Measurements from ENCODE around the gene PPP6R2.
"Not testable (repeated sequence)": the region's sequence is repeated elsewhere in the genome, so short reads cannot be mapped to it uniquely, and the experiment has no call there.

Gene PPP6R2

DNA sequence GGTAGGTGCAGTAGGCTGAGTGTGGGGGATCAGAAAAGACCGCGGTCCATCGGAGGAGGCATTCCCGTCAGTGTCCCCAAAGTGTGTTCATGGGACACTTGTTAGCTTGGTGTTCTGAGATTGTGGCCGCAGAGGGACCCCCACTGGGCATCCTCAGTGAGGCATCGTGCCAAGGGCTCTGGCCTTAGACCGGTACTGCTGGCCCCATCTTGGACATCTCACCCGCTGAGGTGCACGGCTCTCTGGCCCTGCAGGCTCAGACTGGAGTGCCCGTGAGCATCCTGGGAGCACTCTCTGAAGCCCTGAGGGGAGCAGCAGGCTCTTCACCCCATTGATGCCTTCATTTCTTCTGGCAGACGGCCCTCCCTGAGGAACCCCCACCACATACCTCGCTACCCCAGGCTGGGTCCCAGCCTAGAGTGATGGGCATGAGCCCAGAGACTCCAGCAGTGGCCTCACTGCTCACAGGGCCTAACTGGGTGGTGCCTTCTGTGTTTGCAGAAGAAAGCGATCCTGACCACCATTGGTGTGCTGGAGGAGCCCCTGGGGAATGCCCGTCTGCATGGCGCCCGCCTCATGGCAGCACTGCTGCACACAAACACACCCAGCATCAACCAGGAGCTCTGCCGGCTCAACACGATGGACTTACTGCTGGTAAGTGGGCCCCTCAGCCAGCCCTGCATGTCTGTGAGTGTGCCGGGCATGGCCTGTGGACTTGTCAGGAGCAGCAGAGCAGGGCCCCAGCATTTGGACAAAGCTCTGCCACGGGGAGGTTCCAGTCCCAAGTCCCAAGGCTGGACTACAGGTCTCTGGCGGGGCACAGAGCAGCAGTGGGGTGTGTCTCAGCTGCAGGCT is 80.1 kb downstream of the PPP6R2 start:
- no peaks in the 10 kb centered on the region for H3K9me3 ChIP-seq (ENCODE audit: severe bottlenecking)
- DNase-seq (ENCODE audit: low spot score) (peak; percentile 39), ATAC-seq (ENCODE audit: low read depth) (no peak)
- peaks cover 53% of the 10 kb centered on the region for H3K36me3 ChIP-seq (ENCODE audit: low read depth)
- no peaks in the 10 kb centered on the region for H3K4me1 ChIP-seq (ENCODE audit: insufficient read depth, poor library complexity, severe bottlenecking)
- H3K4me3 ChIP-seq (ENCODE audit: severe bottlenecking) = no peak overlapping the region
- H3K27me3 ChIP-seq (ENCODE audit: insufficient read depth, poor library complexity, severe bottlenecking) = no peaks in the 10 kb centered on the region
- TF ChIP-seq, protein P1, sequence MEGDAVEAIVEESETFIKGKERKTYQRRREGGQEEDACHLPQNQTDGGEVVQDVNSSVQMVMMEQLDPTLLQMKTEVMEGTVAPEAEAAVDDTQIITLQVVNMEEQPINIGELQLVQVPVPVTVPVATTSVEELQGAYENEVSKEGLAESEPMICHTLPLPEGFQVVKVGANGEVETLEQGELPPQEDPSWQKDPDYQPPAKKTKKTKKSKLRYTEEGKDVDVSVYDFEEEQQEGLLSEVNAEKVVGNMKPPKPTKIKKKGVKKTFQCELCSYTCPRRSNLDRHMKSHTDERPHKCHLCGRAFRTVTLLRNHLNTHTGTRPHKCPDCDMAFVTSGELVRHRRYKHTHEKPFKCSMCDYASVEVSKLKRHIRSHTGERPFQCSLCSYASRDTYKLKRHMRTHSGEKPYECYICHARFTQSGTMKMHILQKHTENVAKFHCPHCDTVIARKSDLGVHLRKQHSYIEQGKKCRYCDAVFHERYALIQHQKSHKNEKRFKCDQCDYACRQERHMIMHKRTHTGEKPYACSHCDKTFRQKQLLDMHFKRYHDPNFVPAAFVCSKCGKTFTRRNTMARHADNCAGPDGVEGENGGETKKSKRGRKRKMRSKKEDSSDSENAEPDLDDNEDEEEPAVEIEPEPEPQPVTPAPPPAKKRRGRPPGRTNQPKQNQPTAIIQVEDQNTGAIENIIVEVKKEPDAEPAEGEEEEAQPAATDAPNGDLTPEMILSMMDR (IDR thresholded peaks at IDR 0.05; ENCODE audit: poor library complexity, severe bottlenecking) = no peak
- H3K27ac ChIP-seq (ENCODE audit: poor library complexity, severe bottlenecking) = no peak overlapping the region

GRCh38 chr22:50423956-50424355 is 80.8 kb downstream of the PPP6R2 start:
- DNase-seq (ENCODE audit: low spot score) (peak; percentile 55), ATAC-seq (ENCODE audit: low read depth) (no peak)
- Histone ChIP-seq H3K9me3 (ENCODE audit: severe bottlenecking) (no peaks in the 10 kb centered on the region), H3K36me3 (ENCODE audit: low read depth) (peaks cover 55% of the 10 kb centered on the region), H3K27ac (ENCODE audit: poor library complexity, severe bottlenecking) (no peak overlapping the region), H3K4me1 (ENCODE audit: insufficient read depth, poor library complexity, severe bottlenecking) (no peaks in the 10 kb centered on the region), H3K27me3 (ENCODE audit: insufficient read depth, poor library complexity, severe bottlenecking) (no peaks in the 10 kb centered on the region), H3K4me3 (ENCODE audit: severe bottlenecking) (no peak overlapping the region)
- TF ChIP-seq, protein P1 (IDR thresholded peaks at IDR 0.05; ENCODE audit: poor library complexity, severe bottlenecking) = no peak

DNA sequence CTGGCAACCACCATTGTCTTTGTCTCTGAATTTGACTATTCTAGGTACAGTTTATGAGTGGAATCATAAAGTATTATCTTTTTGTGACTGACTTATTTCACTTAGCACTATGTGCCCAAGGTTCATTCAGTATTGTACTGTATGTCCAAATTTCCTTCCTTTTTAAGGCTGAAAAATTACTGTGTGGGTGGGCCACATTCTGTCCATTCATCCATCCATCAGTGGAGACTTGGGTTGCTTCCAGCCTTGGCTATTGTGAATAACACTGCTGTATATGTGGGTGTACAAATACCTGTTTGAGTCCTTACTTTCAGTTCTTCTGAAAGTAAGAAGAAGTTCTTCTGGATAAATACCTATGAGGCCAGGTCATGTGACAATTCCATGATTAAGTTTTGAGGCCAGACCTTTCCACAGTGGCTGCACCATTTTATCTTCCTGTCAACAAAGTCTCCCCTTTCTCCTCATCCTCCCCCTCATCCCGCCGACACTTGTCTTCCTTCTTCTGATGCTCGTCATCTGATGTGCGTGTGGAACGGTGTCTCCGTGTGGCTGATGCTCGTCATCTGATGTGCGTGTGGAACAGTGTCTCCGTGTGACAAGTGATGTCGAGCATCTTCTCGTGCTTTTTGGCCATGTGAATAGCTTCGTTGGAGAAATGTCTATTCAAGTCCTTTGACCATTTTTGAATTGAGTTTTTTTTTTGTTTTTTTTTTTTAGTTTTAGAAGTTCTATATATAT is 82.2 kb downstream of the PPP6R2 start:
- ATAC-seq (ENCODE audit: low read depth) = no peak
- Histone ChIP-seq H3K4me1 (ENCODE audit: insufficient read depth, poor library complexity, severe bottlenecking) (no peaks in the 10 kb centered on the region), H3K27me3 (ENCODE audit: insufficient read depth, poor library complexity, severe bottlenecking) (no peaks in the 10 kb centered on the region), H3K4me3 (ENCODE audit: severe bottlenecking) (no peak overlapping the region), H3K27ac (ENCODE audit: poor library complexity, severe bottlenecking) (no peak overlapping the region), H3K9me3 (ENCODE audit: severe bottlenecking) (no peaks in the 10 kb centered on the region), H3K36me3 (ENCODE audit: low read depth) (peaks cover 63% of the 10 kb centered on the region)
- no peak for DNase-seq (ENCODE audit: low spot score)
- TF ChIP-seq, protein P1 (IDR thresholded peaks at IDR 0.05; ENCODE audit: poor library complexity, severe bottlenecking) = no peak

DNA sequence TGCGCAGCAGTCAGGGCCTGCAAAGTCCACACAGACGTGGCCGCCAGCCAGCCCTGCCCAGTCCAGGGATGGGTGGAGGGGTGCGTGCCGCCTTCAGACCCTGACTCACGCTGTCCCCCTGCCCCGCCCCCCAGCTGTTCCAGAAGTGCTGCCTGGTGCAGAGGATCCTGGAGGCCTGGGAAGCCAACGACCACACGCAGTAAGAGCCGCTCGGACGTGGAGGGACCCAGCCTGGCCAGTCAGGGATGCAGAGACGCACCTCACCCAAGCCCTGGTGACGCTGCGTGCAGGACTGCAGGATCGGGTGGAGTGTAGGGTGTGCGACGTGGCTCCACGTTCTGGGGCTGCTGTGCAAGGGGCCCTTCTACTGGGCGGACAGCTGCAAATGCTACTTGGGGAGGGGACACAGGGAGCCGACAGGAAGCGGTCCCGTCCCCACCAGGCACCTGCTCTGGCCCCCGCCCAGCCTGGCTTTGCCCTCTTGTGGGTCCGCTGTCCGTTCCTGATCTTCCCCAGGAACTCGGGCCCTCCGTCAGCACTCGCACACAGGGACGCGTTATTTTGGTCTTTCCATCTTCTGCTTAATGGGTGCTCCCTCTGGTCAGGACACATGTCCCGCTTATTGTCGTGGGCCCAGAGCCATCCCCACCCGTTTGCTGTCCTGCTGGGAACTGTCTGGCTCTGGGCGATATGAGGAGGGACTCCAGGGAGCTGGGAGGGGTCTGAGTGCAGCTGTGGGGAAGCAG is 89.2 kb downstream of the PPP6R2 start:
- ATAC-seq (ENCODE audit: low read depth) (no peak), DNase-seq (ENCODE audit: low spot score) (peak; percentile 61)
- no peaks in the 10 kb centered on the region for H3K4me1 ChIP-seq (ENCODE audit: insufficient read depth, poor library complexity, severe bottlenecking)
- TF ChIP-seq, protein P1 (IDR thresholded peaks at IDR 0.05; ENCODE audit: poor library complexity, severe bottlenecking) = no peak
- peaks cover 58% of the 10 kb centered on the region for H3K36me3 ChIP-seq (ENCODE audit: low read depth)
- H3K9me3 ChIP-seq (ENCODE audit: severe bottlenecking) = no peaks in the 10 kb centered on the region
- H3K27me3 ChIP-seq (ENCODE audit: insufficient read depth, poor library complexity, severe bottlenecking) = no peaks in the 10 kb centered on the region
- H3K4me3 ChIP-seq (ENCODE audit: severe bottlenecking) = no peak overlapping the region
- no peak overlapping the region for H3K27ac ChIP-seq (ENCODE audit: poor library complexity, severe bottlenecking)

DNA sequence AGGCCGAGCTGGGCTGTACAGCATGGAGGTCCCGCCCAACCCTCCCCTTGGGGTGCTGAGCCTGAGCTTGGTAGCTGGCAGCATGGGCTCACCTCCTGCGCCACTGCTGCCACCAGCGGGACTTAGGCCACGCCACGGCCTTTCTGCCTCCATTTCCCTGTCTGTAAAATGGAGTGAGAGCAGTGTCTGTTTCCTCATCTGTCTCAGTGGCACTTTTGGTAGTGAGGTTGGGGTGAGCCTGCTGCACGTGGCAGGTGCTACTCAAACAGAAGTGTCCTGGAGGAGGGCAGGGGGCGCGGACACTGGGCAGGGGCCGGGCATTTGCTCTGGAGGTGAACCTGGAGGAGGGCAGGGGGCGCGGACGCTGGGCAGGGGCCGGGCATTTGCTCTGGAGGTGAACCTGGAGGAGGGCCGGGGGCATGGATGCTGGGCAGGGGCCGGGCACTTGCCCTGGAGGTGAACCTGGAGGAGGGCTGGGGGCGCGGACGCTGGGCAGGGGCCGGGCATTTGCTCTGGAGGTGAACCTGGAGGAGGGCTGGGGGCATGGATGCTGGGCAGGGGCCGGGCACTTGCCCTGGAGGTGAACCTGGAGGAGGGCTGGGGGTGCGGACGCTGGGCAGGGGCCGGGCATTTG is 89.9 kb downstream of the PPP6R2 start:
- not testable (repeated sequence) for ATAC-seq (ENCODE audit: low read depth); H3K27me3 ChIP-seq (ENCODE audit: insufficient read depth, poor library complexity, severe bottlenecking); H3K4me1 ChIP-seq (ENCODE audit: insufficient read depth, poor library complexity, severe bottlenecking); H3K27ac ChIP-seq (ENCODE audit: poor library complexity, severe bottlenecking); H3K4me3 ChIP-seq (ENCODE audit: severe bottlenecking); H3K9me3 ChIP-seq (ENCODE audit: severe bottlenecking)
- peak; percentile 52 for DNase-seq (ENCODE audit: low spot score)
- H3K36me3 ChIP-seq (ENCODE audit: low read depth) = peaks cover 56% of the 10 kb centered on the region

Measured in RWPE2 (cell line).